CD4-positive, CD25-positive, alpha-beta regulatory T cell (primary cell): ENCODE measurements around the gene PTPRE. TPM values are rescaled to one million over a fixed set of nuclear protein-coding genes. Genes with fewer than 3 reads are reported as not detected.
A peak's percentile ranks its signal among the peaks of the same experiment; 100 is the strongest.

ENCODE experiments used
- ATAC-seq, 2 donors: fragments of 150-1000 bp; cut with Tn5 transposase; one replicate each; pipeline ENCODE4 v1.10.0; 2021; ENCODE audit warnings: low read depth in 2 of 2, moderate number of reproducible peaks in 2 of 2, moderate library complexity in 1 of 2
- DNase-seq, 3 donors: peaks; one replicate each; pipeline versions ENCODE4 v3.0.0 to v3.0.0-alpha.2; 2012 to 2022; ENCODE audit warnings: mixed read lengths in 1 of 3
- H3K27ac ChIP-seq: one replicate; pipeline ENCODE4 v1.7.0; 2013; ENCODE audit warnings: mild to moderate bottlenecking, low read length; ENCODE audit not compliant: insufficient read depth, poor library complexity, severe bottlenecking
- H3K27me3 ChIP-seq: one replicate; pipeline ENCODE4 v1.7.0; 2013; ENCODE audit warnings: low read length; ENCODE audit not compliant: control insufficient read depth, insufficient read depth
- H3K36me3 ChIP-seq: one replicate; pipeline ENCODE4 v1.7.0; 2013; ENCODE audit warnings: mild to moderate bottlenecking, low read length, moderate library complexity; ENCODE audit not compliant: control insufficient read depth, insufficient read depth
- H3K4me1 ChIP-seq: 2 replicates; pipeline ENCODE4 v1.7.0; 2013; ENCODE audit warnings: mild to moderate bottlenecking, low read length; ENCODE audit not compliant: insufficient read depth, control insufficient read depth, poor library complexity, severe bottlenecking
- H3K4me3 ChIP-seq: one replicate; pipeline ENCODE4 v1.7.0; 2013; ENCODE audit warnings: low read depth, mild to moderate bottlenecking, low read length, moderate library complexity
- H3K9me3 ChIP-seq, 2 experiments: 1 replicate in 1 of 2; 2 replicates in 1 of 2; pipeline ENCODE4 v1.7.0; 2013; ENCODE audit warnings: low read length in 2 of 2, mild to moderate bottlenecking in 1 of 2, moderate library complexity in 1 of 2; ENCODE audit not compliant: control insufficient read depth in 2 of 2
- H3K27ac Mint-ChIP-seq, 3 donors: one replicate each; pipeline ENCODE4 v1.8.0; 2020 to 2022; ENCODE audit warnings: mild to moderate bottlenecking in 3 of 3, mixed read lengths in 3 of 3, moderate library complexity in 2 of 3
- H3K27me3 Mint-ChIP-seq: one replicate; pipeline ENCODE4 v1.8.0; 2022; ENCODE audit warnings: mild to moderate bottlenecking, mixed read lengths
- H3K36me3 Mint-ChIP-seq: one replicate; pipeline ENCODE4 v1.8.0; 2020; ENCODE audit warnings: mixed read lengths
- H3K4me1 Mint-ChIP-seq, 4 donors: one replicate each; pipeline ENCODE4 v1.8.0; 2020 to 2022; ENCODE audit warnings: mixed read lengths in 4 of 4, mild to moderate bottlenecking in 1 of 4
- H3K4me3 Mint-ChIP-seq, 4 donors: one replicate each; pipeline ENCODE4 v1.8.0; 2020 to 2022; ENCODE audit warnings: mild to moderate bottlenecking in 4 of 4, mixed read lengths in 4 of 4, moderate library complexity in 3 of 4
- H3K9me3 Mint-ChIP-seq, 7 donors: one replicate each; pipeline ENCODE4 v1.8.0; 2020 to 2022; ENCODE audit warnings: mixed read lengths in 7 of 7, mild to moderate bottlenecking in 3 of 7, moderate library complexity in 2 of 7
- polyA plus RNA-seq, 4 donors: library from polyadenylated mRNA; unstranded; fragments of 300-500 nt; fragmentation: Illumina TruSeq; gene quantifications; one replicate each; pipeline ENCODE4 v1.2.3, GENCODE V29; 2021
- total RNA-seq: library from RNA; stranded (reverse); gene quantifications from one replicate; pipeline ENCODE4 v1.2.3, GENCODE V29; 2022

The PTPRE gene
- total and polyA plus RNA-seq, 5 donors from 2014 or later = 10.0 to 63.9 (median 13.7) TPM

DNA sequence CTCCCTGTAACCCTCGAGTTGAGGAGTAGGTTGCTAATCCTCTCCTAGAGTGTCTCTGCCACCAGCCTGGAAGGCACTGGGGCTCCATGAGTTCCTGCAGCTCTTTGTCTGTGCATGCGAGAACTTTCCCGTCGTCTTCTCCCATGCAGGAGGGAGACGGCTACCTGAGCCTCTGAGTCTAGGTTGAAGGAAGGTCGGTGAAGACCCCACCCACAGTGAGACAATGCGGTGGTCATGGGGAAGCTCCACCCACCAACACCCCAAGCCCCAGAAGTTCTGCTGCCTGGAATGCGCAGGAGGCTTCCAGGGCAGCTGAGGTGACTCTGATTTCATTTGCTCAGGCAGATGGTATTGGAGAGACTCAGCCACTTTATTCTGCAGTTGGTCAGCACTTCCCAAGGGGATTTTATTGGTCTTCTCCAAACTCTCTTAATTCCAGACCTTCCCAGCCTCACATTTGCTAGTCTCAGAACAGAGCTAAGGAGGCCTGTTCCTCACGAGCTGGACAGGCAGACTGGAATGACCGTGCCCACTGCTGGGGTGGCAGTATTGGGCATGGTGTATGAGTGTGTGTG lies 36.5 kb downstream of the PTPRE start:
- Histone ChIP-seq H3K36me3 (no peaks in the 10 kb centered on the region), H3K9me3 (no peaks in the 10 kb centered on the region), H3K4me1 (no peaks in the 10 kb centered on the region), H3K27ac (no peak overlapping the region), H3K4me3 (no peak overlapping the region), H3K27me3 (no peaks in the 10 kb centered on the region)
- DNase-seq (no peak), ATAC-seq (no peak)
- Mint-ChIP-seq H3K4me1 (peaks cover 0 to 8% (median 3%) of the 10 kb centered on the region in 4 donors), H3K9me3 (peaks cover 0 to 3% (median 0%) of the 10 kb centered on the region in 7 donors), H3K36me3 (no peaks in the 10 kb centered on the region), H3K27ac (no peak overlapping the region), H3K4me3 (no peak overlapping the region), H3K27me3 (peaks cover 17% of the 10 kb centered on the region)

- H3K36me3 Mint-ChIP-seq = no peaks in the 10 kb centered on the region
- peaks cover 0 to 3% (median 0%) of the 10 kb centered on the region in 7 donors for H3K9me3 Mint-ChIP-seq
- Histone ChIP-seq H3K36me3 (no peaks in the 10 kb centered on the region), H3K4me3 (no peak overlapping the region), H3K27me3 (no peaks in the 10 kb centered on the region), H3K27ac (no peak overlapping the region), H3K4me1 (no peaks in the 10 kb centered on the region), H3K9me3 (no peaks in the 10 kb centered on the region)
- H3K4me1 Mint-ChIP-seq = peaks cover 0 to 8% (median 3%) of the 10 kb centered on the region in 4 donors
- ATAC-seq = no peak
- H3K4me3 Mint-ChIP-seq = no peak overlapping the region
- DNase-seq = no peak
- peaks cover 17% of the 10 kb centered on the region for H3K27me3 Mint-ChIP-seq
- H3K27ac Mint-ChIP-seq = peak overlapping the region in 1 of 3 donors; percentile 22
These were observed 37.4 kb downstream of the PTPRE start for GRCh38 chr10:127944256-127944655.

DNA sequence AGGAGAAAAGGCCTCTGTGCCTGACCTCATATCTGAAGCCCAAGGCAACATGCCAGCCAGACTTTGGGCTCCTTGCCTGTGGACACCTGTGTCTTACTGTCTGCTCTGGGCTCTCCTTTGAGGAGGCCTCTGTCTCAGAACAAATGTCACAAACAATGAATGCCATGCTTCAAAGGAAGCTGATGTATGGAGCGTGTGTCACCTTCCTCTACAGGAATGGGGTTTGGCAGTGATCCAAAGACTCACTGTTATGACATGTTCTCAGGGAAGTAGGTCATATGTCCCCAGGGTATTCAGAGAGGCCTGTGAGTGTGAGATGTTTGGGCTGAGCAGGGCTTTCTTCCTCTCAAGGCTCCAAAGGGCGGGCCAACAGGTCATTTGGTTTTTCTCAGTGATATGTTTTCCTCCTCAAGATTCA lies 38.4 kb downstream of the PTPRE start:
- Mint-ChIP-seq H3K4me3 (no peak overlapping the region), H3K27ac (no peak overlapping the region), H3K36me3 (no peaks in the 10 kb centered on the region), H3K4me1 (peaks cover 0 to 8% (median 3%) of the 10 kb centered on the region in 4 donors), H3K9me3 (peaks cover 0 to 2% (median 0%) of the 10 kb centered on the region in 7 donors), H3K27me3 (peaks cover 17% of the 10 kb centered on the region)
- H3K27me3 ChIP-seq = no peaks in the 10 kb centered on the region
- no peaks in the 10 kb centered on the region for H3K4me1 ChIP-seq
- no peak overlapping the region for H3K27ac ChIP-seq
- no peak overlapping the region for H3K4me3 ChIP-seq
- DNase-seq (no peak), ATAC-seq (peak in 1 of 2 donors; percentile 63)
- no peaks in the 10 kb centered on the region for H3K36me3 ChIP-seq
- no peaks in the 10 kb centered on the region for H3K9me3 ChIP-seq

DNA sequence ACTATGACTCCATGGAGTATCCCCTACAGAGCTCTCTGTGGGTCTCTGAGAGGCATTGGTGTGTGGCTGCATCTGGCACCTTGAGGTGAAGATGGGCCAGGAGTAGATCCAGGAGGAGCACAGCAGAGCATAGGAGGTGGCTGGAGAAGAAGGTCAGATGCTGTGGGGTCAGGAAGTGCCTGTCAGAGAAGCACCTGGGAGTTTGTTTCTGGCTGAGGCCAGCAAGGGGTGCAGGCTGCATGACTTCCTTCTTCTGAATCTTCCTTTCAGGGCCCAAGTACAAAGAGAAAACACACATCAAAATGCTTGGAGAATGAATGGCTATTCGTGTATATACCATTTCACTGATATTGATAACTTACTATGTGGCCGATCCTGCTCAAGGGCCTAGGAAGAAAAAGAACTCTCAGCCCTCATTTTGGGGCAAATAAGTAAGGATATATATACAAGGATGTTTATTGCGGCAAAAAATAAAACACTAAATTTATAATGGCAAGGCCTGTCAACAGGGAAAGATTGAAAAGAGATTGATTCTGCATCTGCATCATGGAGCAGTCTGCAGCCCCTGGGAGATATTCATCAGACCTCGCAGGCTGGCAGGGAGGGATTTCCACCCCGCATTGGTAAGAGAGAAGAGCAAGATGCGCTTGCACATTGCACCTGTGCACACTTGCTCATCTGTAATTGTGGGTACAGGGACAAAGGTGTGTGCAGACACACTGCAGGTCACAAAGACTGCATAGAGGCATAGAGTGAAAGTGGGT lies 39.2 kb downstream of the PTPRE start:
- Mint-ChIP-seq H3K4me1 (peaks cover 0 to 8% (median 3%) of the 10 kb centered on the region in 4 donors), H3K36me3 (no peaks in the 10 kb centered on the region), H3K4me3 (no peak overlapping the region)

DNA sequence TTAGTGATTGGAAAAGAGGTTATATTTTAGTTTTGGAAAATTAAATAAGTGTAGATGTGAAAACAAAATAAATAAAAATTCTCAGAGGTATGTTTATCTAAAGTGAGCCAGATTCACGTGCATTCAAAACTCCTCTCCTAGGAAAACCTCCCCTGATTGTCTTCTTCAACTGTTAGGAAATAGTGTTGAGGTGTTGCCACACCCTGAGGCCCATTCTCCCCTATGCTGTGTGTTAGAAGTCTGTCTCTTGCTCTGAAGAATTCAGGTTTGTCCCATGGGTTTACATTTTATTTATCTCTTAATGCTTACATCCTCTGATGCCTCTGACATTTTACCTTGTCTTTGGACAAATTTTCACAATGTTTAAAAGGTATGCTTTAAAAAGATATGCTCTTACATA lies 40.3 kb downstream of the PTPRE start:
- peaks cover 0 to 1% (median 0%) of the 10 kb centered on the region in 7 donors for H3K9me3 Mint-ChIP-seq
- H3K36me3 Mint-ChIP-seq = no peaks in the 10 kb centered on the region
- Histone ChIP-seq H3K27me3 (no peaks in the 10 kb centered on the region), H3K27ac (no peak overlapping the region), H3K9me3 (no peaks in the 10 kb centered on the region), H3K4me1 (no peaks in the 10 kb centered on the region), H3K36me3 (no peaks in the 10 kb centered on the region), H3K4me3 (no peak overlapping the region)
- H3K4me3 Mint-ChIP-seq = no peak overlapping the region
- H3K27ac Mint-ChIP-seq = no peak overlapping the region
- DNase-seq (no peak), ATAC-seq (no peak)
- H3K27me3 Mint-ChIP-seq = peaks cover 3% of the 10 kb centered on the region
- peaks cover 0 to 8% (median 3%) of the 10 kb centered on the region in 4 donors for H3K4me1 Mint-ChIP-seq

More for the DNA sequence above, 39.2 kb downstream of the PTPRE start:
- H3K27me3 Mint-ChIP-seq = peaks cover 14% of the 10 kb centered on the region
- H3K9me3 ChIP-seq = no peaks in the 10 kb centered on the region
- H3K27ac ChIP-seq = no peak overlapping the region
- no peaks in the 10 kb centered on the region for H3K36me3 ChIP-seq
- H3K4me1 ChIP-seq = no peaks in the 10 kb centered on the region
- ATAC-seq = no peak
- H3K9me3 Mint-ChIP-seq = peaks cover 0 to 1% (median 0%) of the 10 kb centered on the region in 7 donors
- H3K27me3 ChIP-seq = no peaks in the 10 kb centered on the region
- no peak overlapping the region for H3K4me3 ChIP-seq
- DNase-seq = no peak
- peak overlapping the region in 1 of 3 donors; percentile 91 for H3K27ac Mint-ChIP-seq

- H3K27ac ChIP-seq = no peak overlapping the region
- no peak overlapping the region for H3K27ac Mint-ChIP-seq
- no peak overlapping the region for H3K4me3 Mint-ChIP-seq
- no peaks in the 10 kb centered on the region for H3K9me3 ChIP-seq
- no peaks in the 10 kb centered on the region for H3K27me3 ChIP-seq
- no peak overlapping the region for H3K4me3 ChIP-seq
- no peaks in the 10 kb centered on the region for H3K36me3 ChIP-seq
- H3K9me3 Mint-ChIP-seq = peaks cover 0 to 1% (median 0%) of the 10 kb centered on the region in 7 donors
- peaks cover 0 to 6% (median 3%) of the 10 kb centered on the region in 4 donors for H3K4me1 Mint-ChIP-seq
- peaks cover 4% of the 10 kb centered on the region for H3K27me3 Mint-ChIP-seq
- ATAC-seq (no peak), DNase-seq (no peak)
- no peaks in the 10 kb centered on the region for H3K36me3 Mint-ChIP-seq
- no peaks in the 10 kb centered on the region for H3K4me1 ChIP-seq
These were observed 41.9 kb downstream of the PTPRE start for GRCh38 chr10:127948791-127949190.

- H3K9me3 Mint-ChIP-seq = no peaks in the 10 kb centered on the region
- no peak overlapping the region for H3K4me3 ChIP-seq
- no peaks in the 10 kb centered on the region for H3K36me3 ChIP-seq
- no peaks in the 10 kb centered on the region for H3K9me3 ChIP-seq
- H3K27ac Mint-ChIP-seq = peak overlapping the region in 1 of 3 donors; percentile 33
- no peak overlapping the region for H3K27ac ChIP-seq
- no peak for DNase-seq
- no peaks in the 10 kb centered on the region for H3K4me1 ChIP-seq
- no peak for ATAC-seq
- H3K36me3 Mint-ChIP-seq = no peaks in the 10 kb centered on the region
- H3K4me3 Mint-ChIP-seq = no peak overlapping the region
- H3K27me3 ChIP-seq = no peaks in the 10 kb centered on the region
- peaks cover 0 to 6% (median 3%) of the 10 kb centered on the region in 4 donors for H3K4me1 Mint-ChIP-seq
- peaks cover 4% of the 10 kb centered on the region for H3K27me3 Mint-ChIP-seq
These were observed 42.9 kb downstream of the PTPRE start for GRCh38 chr10:127949831-127950230.
